Activated CD4-positive, alpha-beta T cell treated with anti-CD3 and anti-CD28 coated beads for 24 hours (primary cell): ENCODE results near the gene STARD13.

ENCODE experiments used
- DNase-seq, 2 donors: peaks; one replicate each; pipeline ENCODE4 v3.0.0-alpha.2; 2020; ENCODE audit warnings: low read depth in 2 of 2

Gene STARD13

DNA sequence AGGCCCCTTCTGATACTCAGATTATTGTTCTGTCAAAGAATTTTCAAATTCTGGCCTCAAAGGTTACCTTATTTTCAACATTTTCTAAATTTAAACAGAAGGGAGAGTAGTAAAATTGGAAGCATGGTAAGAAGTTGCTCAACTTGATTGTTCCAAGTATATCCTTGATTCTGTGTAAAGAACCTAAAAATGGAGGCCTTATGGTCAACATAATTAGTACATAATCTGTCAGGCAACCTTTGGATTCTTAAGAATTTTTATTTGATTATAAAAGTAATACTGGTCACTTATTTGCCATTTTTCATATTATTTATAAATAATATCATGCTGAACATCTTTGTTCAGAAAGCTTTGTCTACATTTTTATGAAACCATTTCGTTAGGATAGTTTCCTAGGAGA lies 83.9 kb downstream of the STARD13 start:
- no peak for DNase-seq

DNA sequence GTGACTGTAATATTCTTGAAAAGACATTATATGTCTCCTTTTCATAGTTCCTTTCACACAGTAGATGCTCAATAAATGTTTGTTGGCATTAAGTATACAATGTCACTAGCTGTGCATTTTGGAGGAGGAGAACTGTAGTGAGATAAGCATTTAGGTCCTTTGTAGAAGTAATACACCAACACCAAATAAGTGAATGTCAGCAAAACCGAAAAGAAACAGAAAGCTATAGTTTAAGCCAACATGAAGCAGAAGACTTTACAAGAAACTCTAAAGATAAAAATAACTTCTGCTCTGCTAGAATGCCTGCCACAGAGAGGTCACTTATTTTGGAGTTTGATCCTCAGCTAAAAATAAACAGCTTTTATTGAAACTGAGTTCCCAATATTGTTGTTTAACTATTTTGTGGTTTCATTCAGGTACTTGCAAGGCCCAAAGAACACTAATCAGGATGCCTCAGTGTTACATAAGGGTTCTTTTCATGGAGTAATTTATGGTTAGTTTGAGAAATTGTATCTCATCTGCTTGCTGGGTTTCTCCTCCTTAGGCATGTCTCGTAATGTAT lies 86.2 kb downstream of the STARD13 start:
- DNase-seq: no peak

DNA sequence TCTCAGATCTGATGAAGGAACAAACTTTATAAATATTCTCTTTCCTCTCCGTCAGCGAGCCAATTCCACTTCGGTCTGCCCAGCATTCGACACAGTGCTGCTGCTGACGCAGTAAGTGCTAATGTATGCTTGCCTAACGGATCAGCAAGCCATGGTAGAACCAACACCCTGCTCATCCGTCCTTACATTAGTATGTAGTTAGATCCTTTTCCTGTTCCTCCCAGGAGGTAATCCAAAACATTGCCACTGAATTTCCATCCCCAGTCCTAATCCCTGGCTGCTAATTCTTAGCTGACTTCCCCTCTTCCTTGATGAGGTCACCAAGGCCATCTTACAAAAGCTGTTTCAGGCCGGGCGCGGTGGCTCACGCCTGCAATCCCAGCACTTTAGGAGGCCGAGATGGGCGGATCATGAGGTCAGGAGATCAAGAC lies 88.0 kb downstream of the STARD13 start:
- DNase-seq: no peak

DNA sequence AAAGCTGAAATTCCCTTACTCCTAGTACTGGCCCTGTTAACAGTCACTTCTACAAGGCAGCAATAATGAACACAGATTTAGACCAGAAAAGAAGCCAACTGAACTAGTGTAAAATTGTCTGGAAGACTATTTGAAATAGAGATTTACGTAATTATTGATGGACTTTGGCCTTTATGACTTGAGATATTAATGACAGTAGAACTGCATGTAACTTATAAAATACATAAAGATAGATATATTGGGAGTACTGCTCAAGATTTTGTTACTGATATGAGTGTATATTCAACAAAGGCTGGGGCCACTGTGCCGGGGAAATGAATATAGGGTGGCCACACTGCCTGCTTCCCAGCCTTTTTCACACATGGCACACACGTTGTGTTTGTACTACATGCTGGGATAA lies 88.8 kb downstream of the STARD13 start:
- DNase-seq: no peak

DNA sequence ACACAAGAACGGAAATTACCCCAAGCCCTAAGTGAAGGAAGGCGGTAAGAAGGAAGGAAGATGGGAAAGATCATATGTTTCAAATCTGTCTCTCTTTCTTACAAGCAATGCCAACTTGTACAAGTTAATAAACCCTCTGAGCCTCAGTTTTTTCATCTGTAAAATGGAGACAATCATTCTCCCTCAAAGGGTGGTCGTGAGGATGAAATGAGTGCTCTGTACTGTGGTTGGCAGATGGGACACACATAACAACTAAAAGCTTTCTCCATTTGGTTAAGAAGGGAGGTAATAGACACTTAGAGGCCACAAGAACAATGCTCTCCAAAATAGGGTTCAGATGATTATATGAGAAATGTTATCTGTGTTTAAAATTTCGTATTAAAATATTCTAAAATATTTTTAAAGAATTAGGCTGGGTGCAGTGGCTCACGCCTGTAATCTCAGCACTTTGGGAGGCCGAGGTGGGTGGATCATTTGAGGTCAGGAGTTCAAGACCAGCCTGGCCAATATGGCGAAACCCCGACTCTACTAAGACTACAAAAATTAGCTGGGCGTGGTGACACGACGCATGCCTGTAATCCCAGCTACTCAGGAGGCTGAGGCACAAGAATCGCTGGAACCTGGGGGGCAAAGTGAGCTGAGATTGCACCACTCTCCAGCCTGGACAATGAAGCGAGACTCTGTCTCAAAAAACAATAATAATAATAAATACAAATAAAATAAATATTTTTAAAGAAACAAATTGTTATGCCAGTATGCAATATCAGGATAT lies 89.7 kb downstream of the STARD13 start:
- no peak for DNase-seq

DNA sequence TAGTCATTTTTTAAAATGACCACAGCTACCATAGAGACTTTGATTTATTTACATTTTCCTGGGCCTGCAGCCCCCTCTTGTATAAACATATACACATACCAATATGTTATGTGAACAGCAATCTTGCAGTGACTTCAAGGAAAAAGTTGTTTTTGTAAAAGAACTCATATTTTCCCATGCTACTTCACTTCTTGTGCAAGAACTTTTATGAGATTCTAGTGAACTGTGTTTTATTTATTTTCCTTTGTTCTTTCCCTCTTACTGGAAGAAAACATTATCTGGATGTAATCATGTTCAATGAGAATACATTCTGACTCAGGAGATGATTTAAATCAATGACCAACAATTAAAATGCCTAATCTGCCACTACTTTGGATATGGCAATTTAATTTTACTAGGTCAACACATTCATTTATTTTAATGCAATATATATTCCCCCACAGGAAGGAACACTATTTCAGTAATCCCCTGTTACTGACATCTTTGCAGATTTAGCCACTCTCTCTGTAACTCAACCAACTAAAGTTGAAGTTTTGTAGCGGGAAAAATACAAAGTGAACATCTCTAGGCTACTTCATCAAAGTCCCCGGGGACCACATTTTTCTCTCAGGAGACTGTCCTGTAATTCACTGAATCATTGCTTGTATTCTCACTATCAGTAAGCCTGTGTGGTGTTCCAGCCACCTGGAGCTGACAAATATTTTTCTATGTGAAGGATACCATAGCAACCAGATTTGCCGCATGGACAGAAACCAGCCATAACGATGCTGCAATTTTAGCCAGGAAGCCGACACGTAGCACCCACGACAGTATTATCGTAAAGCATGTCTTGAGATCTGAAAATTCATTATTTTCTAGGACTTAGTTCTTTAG lies 90.5 kb downstream of the STARD13 start:
- DNase-seq: no peak

DNA sequence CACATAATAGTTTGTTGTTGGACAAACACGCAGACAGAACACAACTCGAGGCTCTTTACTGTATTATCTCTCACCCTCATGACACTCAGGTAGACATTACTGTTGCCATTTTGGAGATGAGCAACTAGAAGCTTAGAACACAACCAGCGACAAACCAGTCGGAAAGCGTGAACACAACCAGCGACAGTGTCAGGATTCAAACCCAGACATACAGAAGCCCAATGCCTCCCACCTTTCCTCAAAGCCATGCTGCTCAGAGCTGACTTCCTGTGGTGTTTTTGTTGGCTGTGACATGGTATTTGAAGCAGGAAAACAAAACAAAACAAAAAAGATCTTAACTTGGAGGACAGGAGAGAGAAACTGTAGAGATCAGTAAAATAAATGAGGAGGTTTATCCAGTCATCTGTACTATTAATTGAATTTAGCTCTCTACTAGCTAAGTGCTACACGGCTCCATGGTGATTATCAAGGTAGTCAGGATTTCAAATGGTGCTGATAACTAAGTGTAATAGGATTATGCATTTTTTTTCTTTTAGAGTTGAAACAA lies 92.1 kb downstream of the STARD13 start:
- no peak for DNase-seq

DNA sequence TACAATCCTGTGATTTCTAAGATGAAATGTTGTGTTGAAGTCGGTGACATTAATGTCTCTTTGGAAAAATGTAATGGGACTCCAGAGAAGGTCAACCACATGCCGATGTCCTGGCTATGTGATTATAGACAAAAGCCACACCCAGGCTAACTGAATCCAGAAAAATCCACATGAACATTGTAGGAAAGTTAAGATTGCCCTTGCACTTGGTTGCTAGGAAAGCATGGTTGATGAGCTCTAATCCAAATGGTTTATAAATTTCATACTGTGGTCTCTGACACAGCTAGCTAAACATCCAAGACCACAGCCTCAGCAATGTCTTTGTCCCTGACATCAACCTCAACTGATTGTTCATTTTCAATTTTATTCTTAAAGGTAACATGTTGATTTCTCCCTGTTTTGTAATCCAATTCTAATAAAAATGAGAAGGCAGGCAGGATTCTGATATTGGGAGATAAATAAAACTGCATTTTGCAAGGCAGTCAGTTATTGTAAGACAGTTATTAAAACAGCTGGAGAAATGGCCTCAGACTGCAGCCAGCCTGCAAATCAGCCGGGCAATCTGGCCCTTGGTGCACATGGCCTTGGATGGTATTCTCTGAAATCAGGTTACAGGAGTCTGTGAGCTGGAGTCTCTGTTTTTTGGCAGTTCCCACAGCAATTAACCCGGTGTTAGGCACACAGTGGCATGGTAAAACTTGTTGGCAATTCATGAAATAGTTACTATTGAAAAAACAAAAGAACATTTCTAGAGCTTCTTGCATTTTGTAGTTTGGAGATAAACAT lies 93.9 kb downstream of the STARD13 start:
- no peak for DNase-seq

DNA sequence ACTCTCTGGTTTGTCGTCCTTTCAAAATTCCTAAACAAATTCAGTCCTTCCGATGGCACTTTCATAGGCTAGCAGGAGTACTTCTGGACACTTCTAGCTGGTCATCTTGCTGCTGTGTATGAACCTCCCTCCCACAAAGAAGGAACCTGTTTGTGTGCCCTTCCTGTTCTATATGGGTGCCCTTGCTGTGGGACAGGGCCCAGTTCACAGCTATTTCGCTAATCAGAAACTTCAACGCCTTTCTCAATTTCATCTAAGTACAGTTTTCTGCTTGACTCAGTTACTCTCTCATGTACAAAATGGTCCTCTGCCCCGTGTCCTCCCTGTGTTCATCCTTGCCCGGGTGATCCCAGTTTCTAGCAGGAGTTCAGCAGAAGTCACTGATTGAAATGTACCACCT lies 96.1 kb downstream of the STARD13 start:
- no peak for DNase-seq

DNA sequence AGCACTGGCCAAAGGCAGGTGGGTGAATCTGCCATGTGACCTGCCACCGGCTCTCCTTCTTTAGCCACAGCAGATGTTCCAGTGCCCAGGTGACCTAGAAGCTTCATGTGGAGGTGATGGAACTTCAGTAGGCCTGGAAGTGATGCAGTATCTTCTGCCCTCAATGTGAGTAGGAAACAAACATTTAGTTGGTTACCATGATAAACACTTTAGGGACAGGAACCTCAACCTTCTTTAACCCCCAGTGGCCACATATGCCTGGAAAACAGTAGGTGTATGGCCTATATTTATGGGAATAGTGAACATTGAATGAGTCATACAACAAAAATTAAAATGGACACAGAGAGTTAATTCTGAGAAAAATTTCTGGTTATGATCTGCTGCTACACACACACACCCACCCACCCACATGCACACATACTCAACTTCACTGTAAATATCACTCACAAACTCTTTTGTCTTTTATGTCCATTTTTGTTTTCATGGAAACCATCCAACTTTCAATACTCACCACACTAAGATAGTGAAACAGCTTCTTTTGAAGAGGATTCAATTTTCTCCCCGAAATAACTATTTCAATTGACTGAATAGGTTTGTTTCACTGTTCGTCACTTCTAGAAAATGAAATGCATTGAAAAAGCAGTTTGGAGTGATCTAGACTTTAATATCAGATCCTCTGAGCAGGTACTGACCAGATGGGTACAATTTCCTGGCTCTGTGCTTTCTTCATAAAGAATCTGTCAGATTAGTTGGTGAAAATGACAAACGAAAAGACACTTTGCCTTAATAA lies 97.3 kb downstream of the STARD13 start:
- DNase-seq: no peak

DNA sequence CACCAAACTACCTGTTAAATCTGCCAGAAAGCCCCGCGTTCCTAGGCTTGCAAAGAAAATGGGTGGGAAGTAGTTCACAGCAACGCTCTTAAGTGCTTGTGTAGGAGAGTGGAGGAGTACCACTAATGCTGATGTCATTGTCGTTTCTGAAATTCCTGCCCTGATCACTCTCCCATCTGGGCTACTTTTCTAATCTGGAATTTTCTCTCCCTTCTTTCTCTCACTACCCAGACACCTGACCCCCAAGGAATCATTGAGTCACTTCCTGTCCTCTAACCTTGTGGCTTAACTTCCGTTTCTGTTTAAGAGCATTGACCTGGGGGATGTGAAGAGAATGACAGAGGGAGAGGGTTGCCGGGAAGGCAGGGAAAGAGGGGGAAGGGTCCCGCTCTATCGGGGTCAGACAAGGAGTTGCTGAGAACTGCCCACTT lies 98.7 kb downstream of the STARD13 start:
- DNase-seq: no peak

DNA sequence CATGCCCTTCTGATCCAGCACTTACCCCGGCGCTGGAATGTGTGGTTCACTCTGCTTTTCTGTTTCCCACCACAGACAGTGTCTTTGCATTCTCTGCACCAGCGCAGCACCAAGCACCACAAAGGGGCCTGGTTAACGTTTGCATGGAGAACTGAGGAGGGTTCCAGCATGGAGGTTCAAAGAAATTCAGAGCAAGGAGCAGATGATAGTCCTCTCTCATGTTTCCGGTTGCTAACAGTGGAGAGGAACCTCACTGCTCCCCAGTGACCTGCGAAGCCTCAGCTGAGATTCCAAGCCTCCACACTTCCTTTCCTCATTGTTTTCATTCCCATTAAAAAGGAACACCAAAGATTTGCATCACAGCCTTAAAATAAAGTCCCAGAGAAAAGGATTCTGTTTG lies 99.7 kb downstream of the STARD13 start:
- no peak for DNase-seq

DNA sequence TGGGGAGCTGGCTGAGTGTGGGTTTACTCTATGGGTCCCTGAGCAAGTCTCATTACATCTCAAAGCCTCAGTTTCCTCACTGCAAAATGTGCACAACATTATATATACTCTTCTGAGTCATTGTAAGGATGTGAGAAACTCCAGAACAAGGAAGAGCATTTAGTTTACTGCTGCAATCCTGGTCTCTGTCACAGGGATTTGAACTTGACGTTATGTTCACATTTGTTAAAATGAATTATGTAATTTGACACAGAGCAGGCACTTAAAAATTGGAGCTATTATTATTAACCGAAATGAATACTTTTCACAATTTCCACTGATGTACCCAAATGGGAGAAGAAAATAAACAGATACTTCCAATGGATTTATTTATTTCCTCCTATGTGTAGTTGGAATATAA lies 101.0 kb downstream of the STARD13 start:
- DNase-seq: no peak

DNA sequence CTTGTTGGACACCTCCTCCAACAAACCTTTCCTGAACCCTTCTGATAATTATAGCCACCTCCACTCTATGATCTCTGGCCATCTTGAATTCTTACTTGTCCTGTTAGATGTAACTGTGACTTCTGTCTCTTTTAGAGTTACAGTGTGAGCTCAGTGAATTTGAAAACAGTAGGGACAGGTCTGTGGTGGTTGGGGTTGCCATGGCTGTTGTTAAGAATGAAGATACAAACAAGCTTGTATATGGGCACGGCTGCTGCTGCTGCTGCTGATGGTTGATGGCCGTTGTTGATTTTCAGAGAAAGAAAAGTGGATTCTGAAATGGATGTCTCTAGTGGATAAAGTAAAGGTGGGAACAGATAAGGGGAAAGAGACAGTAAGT lies 101.5 kb downstream of the STARD13 start:
- DNase-seq: no peak

DNA sequence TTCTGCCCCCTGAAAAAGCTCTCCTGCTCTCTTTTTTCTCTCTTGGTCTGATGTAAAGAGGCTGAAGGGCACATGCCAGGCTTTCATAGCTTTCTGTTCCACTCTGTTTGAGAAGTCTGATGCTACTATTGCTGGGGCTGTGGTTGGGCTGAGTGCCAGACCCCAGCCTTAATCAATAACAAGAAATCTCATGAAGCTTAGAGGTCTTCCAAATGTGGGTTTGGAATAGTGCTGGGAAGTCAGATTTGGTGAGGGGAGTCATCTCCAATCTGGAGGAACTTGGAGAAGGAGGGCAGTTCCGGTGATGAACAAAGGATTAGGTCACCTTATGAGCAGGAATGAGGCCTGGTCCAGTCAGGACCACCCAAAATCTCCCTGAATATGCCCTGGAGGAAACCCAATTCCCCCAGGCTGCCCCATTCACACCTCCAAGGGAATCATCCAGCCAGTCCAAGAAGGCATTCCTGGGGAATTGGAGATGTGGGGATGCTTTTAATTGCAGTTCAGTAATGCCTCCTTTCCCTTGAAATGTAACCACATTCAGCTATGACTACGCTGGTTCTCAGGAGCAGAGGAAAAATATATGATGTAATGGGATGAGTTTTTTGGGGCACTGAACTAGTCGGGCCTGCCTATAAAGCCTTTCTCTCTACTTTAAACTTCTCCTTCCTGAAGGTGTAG lies 102.0 kb downstream of the STARD13 start:
- no peak for DNase-seq

DNA sequence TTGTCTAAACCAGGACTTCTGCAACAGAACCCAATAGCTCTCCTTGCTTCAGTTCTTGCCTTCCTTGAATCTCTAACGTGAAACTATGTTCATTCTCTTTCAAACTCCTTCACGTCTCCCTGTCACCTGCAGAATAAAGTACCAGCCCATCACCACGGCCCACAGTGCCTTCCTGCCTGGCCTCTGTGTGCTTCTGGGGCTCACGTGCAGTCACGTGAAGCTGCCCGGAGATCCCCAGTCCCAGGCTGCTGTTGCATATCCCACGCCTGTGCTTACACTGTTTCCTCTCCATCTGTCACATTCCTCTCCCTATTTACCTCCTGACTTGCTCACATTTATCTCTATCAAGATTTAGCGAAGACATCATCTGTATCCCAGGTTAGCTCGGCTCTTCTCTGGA lies 102.8 kb downstream of the STARD13 start:
- DNase-seq: no peak

DNA sequence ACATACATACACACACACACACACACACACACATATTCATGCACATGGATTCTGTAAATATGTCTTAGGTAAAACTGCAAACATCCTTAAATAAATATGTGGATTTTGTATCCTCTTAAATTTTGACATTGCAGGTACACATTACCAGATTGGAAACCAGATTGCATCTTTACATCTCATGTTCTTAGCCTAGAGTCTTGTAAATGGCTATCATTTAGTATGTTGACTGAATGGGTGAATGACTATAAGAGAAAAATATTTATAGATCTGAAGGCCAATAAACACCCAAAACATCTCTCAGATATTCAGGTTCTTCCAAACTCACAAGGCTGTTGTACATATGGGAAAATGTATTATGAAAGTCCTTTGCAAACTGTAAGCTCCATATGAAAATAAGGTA lies 104.3 kb downstream of the STARD13 start:
- no peak for DNase-seq

DNA sequence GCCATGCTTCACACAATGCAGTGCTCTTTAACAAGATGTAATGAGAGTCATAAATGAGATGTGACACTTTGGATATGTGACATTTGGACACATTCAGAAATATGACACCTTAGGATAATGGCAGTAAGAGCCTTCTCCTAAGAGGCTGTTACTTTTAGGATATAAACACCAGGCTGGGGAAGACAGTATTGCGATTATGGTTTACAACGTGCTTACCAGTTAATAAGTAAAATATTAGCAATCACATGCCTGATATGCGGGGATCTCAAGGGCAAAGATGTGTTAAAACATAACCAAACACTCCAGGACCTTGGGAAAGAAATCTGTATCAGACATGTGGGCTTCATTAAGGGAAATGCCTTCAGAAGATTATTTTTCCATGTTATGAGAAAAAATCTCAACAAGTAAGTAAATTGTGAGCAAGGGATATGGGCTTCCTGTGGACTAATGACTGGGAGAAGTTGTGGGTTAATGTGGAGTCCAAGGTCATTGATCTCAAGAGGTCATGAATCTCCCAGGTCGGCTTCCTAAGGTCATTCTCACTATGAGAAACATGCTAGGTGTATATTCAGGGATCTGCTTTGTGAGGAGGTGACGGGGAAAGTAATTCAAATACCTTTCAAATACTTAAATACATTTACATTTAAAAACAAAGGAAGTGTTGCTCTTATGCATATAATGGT lies 105.3 kb downstream of the STARD13 start:
- no peak for DNase-seq

DNA sequence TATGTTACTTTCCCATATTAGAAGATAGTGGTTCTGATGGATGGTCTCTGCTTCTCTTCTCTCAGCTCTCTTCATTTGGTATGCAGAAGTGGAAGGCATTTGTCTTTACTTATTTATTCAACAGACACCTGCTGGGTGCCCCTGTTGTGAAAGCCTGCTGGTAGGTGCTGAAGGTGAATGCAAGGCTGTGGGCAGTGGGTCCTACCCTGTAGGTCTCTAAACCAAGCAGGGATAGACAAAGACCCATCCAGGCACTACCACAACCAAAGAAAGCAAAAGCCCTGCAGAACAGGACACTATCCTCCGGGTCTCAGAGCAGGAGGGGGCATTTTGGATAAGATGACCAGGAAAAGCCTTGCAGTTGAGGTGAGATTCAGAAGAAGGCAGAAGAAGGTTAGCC lies 106.1 kb downstream of the STARD13 start:
- DNase-seq: no peak
